ENCODE measurements around the gene SUPT3H.

SUPT3H gene

DNA sequence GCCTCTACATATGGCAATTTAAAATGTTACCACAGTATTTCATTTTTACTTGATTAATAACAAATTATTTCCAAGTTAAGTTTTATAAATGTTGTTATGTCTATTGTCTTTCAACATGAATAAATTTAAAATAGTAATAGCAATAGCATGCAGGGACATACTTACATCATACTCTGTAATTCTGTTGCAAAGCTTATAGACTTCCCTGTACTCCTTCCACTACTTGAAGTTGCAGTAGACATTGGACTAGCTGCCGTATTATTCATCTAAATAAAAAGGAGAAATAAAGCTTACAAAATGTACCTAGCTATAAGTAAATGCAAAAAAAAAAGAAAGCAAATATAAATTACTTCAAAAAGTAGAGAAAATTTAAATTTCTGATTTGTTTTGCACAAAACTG is 12.7 kb downstream of the SUPT3H start:
- TF ChIP-seq, protein P1, sequence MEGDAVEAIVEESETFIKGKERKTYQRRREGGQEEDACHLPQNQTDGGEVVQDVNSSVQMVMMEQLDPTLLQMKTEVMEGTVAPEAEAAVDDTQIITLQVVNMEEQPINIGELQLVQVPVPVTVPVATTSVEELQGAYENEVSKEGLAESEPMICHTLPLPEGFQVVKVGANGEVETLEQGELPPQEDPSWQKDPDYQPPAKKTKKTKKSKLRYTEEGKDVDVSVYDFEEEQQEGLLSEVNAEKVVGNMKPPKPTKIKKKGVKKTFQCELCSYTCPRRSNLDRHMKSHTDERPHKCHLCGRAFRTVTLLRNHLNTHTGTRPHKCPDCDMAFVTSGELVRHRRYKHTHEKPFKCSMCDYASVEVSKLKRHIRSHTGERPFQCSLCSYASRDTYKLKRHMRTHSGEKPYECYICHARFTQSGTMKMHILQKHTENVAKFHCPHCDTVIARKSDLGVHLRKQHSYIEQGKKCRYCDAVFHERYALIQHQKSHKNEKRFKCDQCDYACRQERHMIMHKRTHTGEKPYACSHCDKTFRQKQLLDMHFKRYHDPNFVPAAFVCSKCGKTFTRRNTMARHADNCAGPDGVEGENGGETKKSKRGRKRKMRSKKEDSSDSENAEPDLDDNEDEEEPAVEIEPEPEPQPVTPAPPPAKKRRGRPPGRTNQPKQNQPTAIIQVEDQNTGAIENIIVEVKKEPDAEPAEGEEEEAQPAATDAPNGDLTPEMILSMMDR (IDR thresholded peaks at IDR 0.05; ENCODE audit: control insufficient read depth, extremely low read depth, insufficient read depth) = no peak
- no peak for DNase-seq (ENCODE audit: low read depth)
- H3K4me3 ChIP-seq (ENCODE audit: low read depth, low read length) = no peak overlapping the region

DNA sequence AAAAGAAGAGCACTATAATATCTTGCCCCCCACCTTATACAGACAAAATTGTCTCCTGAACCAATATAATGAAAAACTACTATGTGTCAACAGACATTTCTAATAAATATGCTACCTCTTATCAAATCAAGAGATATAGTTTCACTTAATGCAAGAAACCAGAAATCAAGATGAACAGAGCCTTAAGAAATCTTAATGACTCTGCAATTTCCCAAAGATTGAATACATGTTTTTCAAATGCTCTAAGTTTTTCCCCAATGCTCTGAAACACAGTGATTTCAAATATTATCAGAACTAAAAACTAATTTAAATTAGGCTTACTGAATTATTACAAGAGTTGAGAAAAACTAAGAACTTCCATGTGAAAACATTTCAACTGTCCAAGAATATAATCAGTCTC is 13.3 kb downstream of the SUPT3H start:
- TF ChIP-seq, protein P1 (IDR thresholded peaks at IDR 0.05; ENCODE audit: control insufficient read depth, extremely low read depth, insufficient read depth) = no peak
- no peak overlapping the region for H3K4me3 ChIP-seq (ENCODE audit: low read depth, low read length)
- DNase-seq (ENCODE audit: low read depth) = no peak

DNA sequence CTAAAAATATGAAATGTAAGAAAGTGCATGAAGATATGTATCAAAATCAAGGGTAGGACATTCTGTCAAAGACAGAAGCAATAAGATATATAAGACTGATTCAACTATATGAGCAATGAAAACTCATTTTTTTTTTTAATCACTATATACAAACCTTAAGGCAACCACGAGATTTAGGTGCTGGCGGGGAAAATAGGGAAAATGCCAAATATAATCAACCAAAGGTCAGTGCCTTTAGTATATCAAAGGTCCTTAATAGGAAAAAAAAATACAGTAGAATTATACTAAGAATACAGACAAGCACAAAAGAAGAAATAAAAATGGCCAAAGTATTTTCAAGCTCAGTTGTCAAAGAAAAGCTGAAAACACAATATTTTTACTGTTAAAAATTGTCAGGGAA is 24.1 kb downstream of the SUPT3H start:
- H3K4me3 ChIP-seq (ENCODE audit: low read depth, low read length) = no peak overlapping the region
- TF ChIP-seq, protein P1 (IDR thresholded peaks at IDR 0.05; ENCODE audit: control insufficient read depth, extremely low read depth, insufficient read depth) = no peak
- no peak for DNase-seq (ENCODE audit: low read depth)

DNA sequence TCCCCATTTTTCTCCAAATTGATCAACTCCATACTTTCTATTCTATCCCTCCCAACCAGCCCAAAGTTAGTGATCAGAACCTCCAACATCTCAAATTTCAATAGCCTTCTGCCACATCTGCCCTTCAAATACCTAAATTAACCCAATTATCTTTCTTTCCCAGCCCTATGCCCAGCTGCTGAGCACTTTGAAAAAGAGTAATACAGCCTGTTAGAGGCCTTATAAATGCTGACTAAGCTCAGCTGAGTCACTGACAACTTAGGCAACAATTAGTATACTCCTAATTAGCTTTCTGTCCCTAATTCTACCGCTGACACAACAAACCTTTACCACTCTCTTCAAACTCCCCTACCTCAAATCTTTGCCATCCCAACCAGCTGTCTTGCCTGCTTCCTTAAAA is 26.1 kb downstream of the SUPT3H start:
- DNase-seq (ENCODE audit: low read depth) = no peak
- TF ChIP-seq, protein P1 (IDR thresholded peaks at IDR 0.05; ENCODE audit: control insufficient read depth, extremely low read depth, insufficient read depth) = no peak
- no peak overlapping the region for H3K4me3 ChIP-seq (ENCODE audit: low read depth, low read length)

DNA sequence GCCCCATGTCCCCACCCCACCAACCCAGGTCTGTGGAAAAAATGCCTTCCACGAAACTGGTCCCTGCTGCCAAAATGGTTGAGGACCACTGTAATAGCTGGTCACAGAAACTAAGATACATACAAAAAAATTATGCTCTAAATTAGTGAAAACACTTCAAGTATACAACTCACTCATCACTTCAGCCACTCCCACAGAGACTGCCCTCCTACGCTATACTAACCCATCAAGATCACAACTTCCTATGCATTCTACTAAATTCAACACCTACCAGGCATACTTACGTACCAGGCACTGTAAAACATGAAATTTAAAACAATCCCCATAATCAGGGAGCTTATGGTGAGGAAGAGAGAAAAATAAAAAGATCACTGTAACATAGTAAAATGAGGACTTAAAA is 26.7 kb downstream of the SUPT3H start:
- DNase-seq (ENCODE audit: low read depth) = no peak
- H3K4me3 ChIP-seq (ENCODE audit: low read depth, low read length) = no peak overlapping the region
- TF ChIP-seq, protein P1 (IDR thresholded peaks at IDR 0.05; ENCODE audit: control insufficient read depth, extremely low read depth, insufficient read depth) = no peak

DNA sequence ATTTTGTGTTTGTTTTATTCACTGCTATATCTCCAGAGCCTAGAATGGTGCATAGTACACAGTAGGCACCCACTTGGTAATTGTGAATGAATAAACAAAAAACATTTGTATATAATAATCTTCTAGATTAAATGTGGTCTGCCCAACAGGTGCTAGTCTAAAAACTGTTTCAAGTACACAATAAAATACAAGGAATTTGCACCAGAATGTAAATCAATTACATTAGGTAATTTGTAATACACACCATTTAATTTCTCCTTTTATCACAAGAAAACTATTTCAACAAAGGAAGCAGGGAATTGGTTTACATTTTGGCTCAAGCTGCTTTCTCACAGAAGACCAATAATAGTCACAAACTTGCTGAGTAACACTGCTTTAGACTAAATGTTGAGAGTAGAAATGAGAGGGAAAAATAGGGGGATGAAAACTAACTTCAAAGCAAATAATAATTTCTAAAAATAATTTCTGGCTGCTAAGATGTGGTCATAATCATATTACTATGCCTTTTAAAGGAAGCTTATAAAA is 27.5 kb downstream of the SUPT3H start:
- TF ChIP-seq, protein P1 (IDR thresholded peaks at IDR 0.05; ENCODE audit: control insufficient read depth, extremely low read depth, insufficient read depth) = no peak
- H3K4me3 ChIP-seq (ENCODE audit: low read depth, low read length) = no peak overlapping the region
- no peak for DNase-seq (ENCODE audit: low read depth)

DNA sequence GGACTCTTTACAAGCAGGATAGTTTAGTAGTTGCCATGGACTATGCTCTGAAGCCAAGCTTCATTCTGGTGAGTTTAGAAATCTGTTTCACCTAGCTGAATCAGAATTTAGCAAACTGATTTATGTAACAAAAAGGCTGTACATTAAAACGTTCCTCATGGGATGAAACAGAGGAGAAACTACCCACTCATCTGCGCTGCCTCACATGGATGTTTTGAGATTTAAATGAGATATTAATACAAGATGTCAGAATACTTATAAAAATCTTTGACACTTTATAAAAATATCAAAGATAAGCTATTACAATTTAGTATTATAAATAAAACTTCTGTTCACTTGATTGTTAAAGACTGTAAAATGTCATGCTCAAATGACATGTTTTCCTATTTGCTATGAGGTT is 32.8 kb downstream of the SUPT3H start:
- TF ChIP-seq, protein P1 (IDR thresholded peaks at IDR 0.05; ENCODE audit: control insufficient read depth, extremely low read depth, insufficient read depth) = no peak
- no peak overlapping the region for H3K4me3 ChIP-seq (ENCODE audit: low read depth, low read length)
- DNase-seq (ENCODE audit: low read depth) = no peak
